IPS-11a (cell line): ENCODE data around the gene COX6B2.

Experiments used
- H3K4me3 ChIP-seq: one replicate; pipeline ENCODE4 v1.5.1; 2013; ENCODE audit warnings: low read depth, low read length, control low read depth

Gene COX6B2

GRCh38 chr19:55362990-55363716 is 8.6 kb upstream of the COX6B2 start, which contains the start of gene GARIN5B:
GARIN5B (minus strand) TSS chr19:55363260; CDS start chr19:55363066, 194 bp downstream.
- no peak within 1 kb of the TSS for H3K4me3 ChIP-seq

DNA sequence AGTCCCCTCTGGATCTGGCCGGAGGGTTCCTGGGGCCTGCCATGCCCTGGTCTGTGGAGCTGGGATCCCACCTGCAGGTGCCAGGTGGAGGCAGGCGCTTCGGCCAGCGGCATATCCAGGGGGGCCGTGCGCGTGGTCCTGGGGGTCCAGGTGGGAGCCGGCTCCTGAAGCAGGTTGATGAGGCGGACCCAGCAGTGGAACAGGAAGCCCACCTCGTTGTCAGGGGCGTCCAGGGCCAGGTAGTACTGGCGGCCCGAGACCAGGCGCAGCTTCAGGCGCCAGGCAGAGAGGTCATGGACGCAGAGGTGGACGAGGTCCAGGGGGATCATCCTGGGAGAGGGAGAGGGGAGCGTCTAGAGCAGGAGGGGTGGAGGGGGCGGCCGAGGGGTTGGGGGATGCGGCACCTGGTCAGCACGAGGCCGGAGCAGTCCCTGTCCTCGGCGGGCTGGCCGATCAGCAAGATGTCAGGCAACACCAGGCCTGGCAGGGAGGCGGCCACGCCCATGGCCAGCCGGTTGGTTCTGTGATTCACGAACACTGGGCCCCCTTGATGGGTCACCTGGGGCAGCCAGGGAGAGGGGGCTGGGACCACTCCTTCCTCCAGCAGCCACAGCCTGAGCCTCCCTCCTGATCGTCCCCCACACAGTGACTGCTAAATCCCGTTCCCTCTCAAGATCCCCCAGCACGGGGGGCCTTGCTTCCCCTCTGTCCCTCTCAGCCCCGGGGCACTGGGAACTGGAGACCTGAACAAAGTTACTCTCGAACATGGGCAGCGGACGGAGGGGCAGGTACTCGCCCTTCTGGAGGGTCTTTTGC is 7.9 kb upstream of the COX6B2 start:
- H3K4me3 ChIP-seq = no peak overlapping the region

DNA sequence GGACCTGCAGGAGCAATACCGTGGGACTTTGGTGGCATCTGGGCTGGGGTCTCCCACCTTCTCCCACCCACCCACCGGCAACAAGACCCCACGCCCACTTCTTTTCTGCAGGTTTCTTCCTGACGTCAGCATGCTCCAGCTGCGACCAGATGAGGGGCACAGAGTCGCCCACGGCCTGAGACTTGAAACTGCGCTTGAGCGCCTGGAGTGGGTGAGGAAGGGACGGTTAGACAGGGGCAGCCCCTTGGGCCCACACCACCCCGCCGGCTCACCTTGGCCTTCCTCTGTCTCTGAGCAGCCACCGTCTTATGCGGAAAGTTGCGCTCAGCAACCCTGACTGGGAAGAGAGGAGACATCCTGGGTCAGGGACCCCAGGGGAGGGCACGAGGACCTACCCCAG is 6.4 kb upstream of the COX6B2 start:
- no peak overlapping the region for H3K4me3 ChIP-seq

- no peak overlapping the region for H3K4me3 ChIP-seq
Observed at GRCh38 chr19:55358943-55359908, 4.7 kb upstream of the COX6B2 start.

- no peak overlapping the region for H3K4me3 ChIP-seq
Observed at GRCh38 chr19:55358493-55358892, 4.0 kb upstream of the COX6B2 start.

DNA sequence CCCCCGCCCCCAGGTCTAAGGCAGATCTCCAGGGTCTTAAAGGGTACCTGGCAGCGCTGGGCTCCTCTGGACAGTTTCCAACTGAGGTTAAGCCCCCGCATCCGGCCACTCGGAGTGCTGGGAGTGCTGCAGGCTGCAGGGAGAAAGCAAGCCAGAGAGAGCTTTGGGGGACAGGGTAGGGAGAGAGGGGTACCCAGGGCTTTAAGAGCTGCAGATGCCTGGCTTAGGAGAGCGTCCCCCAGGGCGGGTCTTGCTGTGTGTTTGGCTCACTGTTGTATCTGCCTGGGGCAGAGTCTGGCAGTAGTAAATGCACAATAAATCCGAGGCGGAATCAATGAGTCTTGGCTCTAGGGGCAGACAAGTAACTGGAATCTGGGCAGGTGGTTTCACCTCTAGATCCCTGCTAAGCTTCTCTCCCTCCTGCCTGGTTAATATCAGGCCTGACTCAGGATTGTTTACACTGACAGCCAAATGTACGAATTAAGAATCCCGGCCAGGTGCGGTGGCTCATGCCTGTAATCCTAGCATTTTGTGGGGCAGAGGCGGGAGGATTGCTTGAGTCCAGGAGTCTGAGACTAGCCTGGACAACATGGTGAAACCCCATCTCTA is 798 bp upstream of the COX6B2 start:
- no peak overlapping the region for H3K4me3 ChIP-seq

GRCh38 chr19:55353803-55354697 is 469 bp downstream of the COX6B2 start:
- H3K4me3 ChIP-seq = peak overlapping the region; percentile 37

DNA sequence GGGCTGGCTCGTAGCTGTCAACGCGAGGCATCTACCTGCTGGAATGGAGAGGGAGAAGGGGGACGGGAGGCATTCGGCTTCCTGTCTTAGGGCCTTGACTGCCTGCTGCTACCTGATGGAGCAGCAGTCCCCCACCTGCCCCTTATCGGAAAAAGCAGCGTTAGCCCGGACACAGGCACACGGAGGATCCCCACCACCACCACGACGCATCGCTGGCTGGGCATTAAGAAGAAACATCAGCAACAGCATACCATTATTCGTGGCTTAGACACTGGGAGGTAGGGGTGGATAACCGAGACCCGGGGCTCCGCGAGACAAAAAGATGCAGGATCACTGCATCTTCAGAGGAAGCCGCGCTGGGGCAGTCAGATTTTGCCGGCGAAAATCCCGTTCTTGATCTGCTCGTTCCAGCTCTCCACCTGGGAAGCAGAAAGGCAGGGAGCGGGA is 1.1 kb downstream of the COX6B2 start:
- H3K4me3 ChIP-seq = peak overlapping the region; percentile 37

DNA sequence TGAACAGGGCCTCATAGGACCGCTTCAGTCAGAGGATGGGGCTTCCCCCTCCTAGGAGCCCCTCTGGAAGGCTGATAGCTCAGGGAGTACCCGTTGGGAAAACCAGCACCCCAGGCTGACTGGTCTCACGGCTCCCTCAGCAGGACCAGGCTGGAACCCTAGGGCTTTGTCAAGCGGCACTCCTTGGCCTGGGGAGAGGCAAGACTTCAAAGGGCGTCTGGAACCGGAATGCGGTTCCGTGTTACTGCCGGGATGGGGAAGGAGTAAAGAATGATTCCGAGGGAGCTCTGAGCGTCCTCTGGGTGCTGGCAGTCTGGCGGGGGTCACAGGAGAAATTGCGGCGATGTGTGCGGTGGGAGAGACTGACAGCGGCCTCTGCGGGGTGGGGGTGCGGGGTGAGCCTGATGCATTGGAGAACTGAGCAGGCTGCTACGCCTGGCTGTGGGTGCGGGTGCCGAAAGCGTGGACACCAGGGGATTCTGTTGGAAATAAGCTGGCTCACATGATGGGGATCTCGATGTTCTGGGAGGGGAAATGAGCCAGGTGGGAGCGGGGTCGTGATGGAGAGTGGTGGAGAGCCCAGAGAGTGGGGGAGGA is 1.9 kb downstream of the COX6B2 start:
- no peak overlapping the region for H3K4me3 ChIP-seq

- no peak overlapping the region for H3K4me3 ChIP-seq
Observed at GRCh38 chr19:55352040-55352439, 2.5 kb downstream of the COX6B2 start.

- H3K4me3 ChIP-seq = no peak overlapping the region
Observed at GRCh38 chr19:55350620-55351315, 3.8 kb downstream of the COX6B2 start.

- H3K4me3 ChIP-seq = no peak overlapping the region
Observed at GRCh38 chr19:55348317-55349034, 6.0 kb downstream of the COX6B2 start.

- no peak overlapping the region for H3K4me3 ChIP-seq
Observed at GRCh38 chr19:55347442-55348009, 7.0 kb downstream of the COX6B2 start.

DNA sequence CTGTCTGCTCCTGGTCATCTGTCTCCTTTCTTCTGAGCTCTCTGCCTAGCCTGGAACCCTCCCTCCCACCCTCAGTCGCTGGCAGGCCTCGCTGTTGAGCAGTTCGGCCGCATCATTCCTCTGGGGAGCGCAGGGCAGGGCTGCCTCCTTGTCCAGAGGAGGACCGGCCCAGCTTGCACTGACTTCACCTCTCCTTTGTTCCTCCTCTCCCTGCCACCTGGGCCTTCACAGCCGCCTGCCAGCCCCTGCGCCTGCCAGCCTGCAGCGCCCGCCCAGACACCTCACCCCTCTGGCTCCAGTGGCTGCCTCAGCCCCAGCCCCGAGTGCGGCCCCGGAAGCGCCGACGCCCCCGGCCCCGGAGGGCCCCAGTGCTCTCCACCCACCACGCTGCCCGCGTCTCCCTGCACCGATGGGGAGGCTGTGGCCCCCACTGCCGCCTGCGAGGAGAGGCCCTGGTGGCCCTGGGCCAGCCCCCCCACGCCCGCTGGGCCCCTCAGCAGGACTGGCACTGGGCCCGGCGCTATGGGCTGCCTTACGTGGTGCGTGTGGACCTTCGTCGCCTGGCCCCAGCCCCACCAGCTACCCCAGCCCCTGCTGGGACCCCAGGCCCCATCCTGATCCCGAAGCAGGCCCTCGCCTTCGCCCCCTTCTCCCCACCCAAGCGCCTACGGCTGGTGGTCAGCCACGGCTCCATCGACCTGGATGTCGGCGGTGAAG is 7.6 kb downstream of the COX6B2 start:
- no peak overlapping the region for H3K4me3 ChIP-seq

- no peak overlapping the region for H3K4me3 ChIP-seq
Observed at GRCh38 chr19:55345818-55346724, 8.4 kb downstream of the COX6B2 start.
